HFFc6 (cell line): ENCODE measurements around the gene KLF6. TPM values are rescaled to one million over a fixed set of nuclear protein-coding genes. Genes with fewer than 3 reads are reported as not detected.

Experiments used
- DNase-seq: peaks from one replicate; pipeline ENCODE4 v3.0.0-alpha.2; 2018
- H3K27ac Mint-ChIP-seq: 2 replicates; pipeline ENCODE4 v1.8.0; 2020; ENCODE audit warnings: mild to moderate bottlenecking, mixed read lengths
- H3K27me3 Mint-ChIP-seq: 2 replicates; pipeline ENCODE4 v1.8.0; 2021; ENCODE audit warnings: mild to moderate bottlenecking, moderate library complexity, mixed read lengths; ENCODE audit not compliant: insufficient read depth
- H3K36me3 Mint-ChIP-seq: 2 replicates; pipeline ENCODE4 v1.8.0; 2021; ENCODE audit warnings: low read depth, mixed read lengths
- H3K4me1 Mint-ChIP-seq: 2 replicates; pipeline ENCODE4 v1.8.0; 2020; ENCODE audit warnings: low read depth, mixed read lengths
- H3K4me3 Mint-ChIP-seq: 2 replicates; pipeline ENCODE4 v1.8.0; 2020; ENCODE audit warnings: mild to moderate bottlenecking, moderate library complexity, mixed read lengths
- H3K9me3 Mint-ChIP-seq: 2 replicates; pipeline ENCODE4 v1.8.0; 2020; ENCODE audit warnings: mild to moderate bottlenecking, mixed read lengths
- CTCF ChIP-seq: fragments of 200-600 bp; sonication (generic); IDR thresholded peaks from 2 replicates; pipeline ENCODE4 v1.5.0; 2021; ENCODE audit warnings: antibody characterized with exemption, mild to moderate bottlenecking
- total RNA-seq, 6 experiments: library from RNA; stranded (reverse); fragmentation: NEBNext Ultra II Directional; extraction: Animal tissue kit (Norgen Biotek cat#: 25700); gene quantifications; 2 replicates in 1 of 6; 3 replicates in 5 of 6; pipeline ENCODE4 v1.2.3, GENCODE V29; 2021

The KLF6 gene
- total RNA-seq, 6 experiments from 2014 or later = 114 to 154 (median 142) TPM

- Mint-ChIP-seq H3K36me3 (no peaks in the 10 kb centered on the region), H3K27ac (peak overlapping the region; percentile 94), H3K27me3 (no peaks in the 10 kb centered on the region; the same call in 1 of the 2 replicates), H3K4me1 (peaks cover 61% of the 10 kb centered on the region), H3K9me3 (no peaks in the 10 kb centered on the region), H3K4me3 (no peak overlapping the region; the same call in 1 of the 2 replicates)
- peak; percentile 17 for DNase-seq
- no peak for TF ChIP-seq CTCF
Observed at GRCh38 chr10:3830946-3831345, 45.9 kb upstream of the KLF6 start.

- H3K27me3 Mint-ChIP-seq = no peaks in the 10 kb centered on the region; the same call in 1 of the 2 replicates
- DNase-seq = no peak
- H3K9me3 Mint-ChIP-seq = no peaks in the 10 kb centered on the region
- no peaks in the 10 kb centered on the region for H3K36me3 Mint-ChIP-seq
- peaks cover 75% of the 10 kb centered on the region for H3K4me1 Mint-ChIP-seq
- peak overlapping the region; percentile 84 for H3K4me3 Mint-ChIP-seq
- TF ChIP-seq CTCF = no peak
- peak overlapping the region; percentile 94 for H3K27ac Mint-ChIP-seq
Observed at GRCh38 chr10:3829156-3830050, 44.4 kb upstream of the KLF6 start.

- Mint-ChIP-seq H3K4me3 (peak overlapping the region; percentile 84), H3K4me1 (peaks cover 82% of the 10 kb centered on the region), H3K27ac (peak overlapping the region; percentile 94)
Observed at GRCh38 chr10:3828404-3829155, 43.6 kb upstream of the KLF6 start.

GRCh38 chr10:3827768-3828403, 42.9 kb upstream of the KLF6 start:
- no peak for TF ChIP-seq CTCF
- Mint-ChIP-seq H3K36me3 (no peaks in the 10 kb centered on the region), H3K27me3 (no peaks in the 10 kb centered on the region; the same call in 1 of the 2 replicates), H3K9me3 (no peaks in the 10 kb centered on the region), H3K4me3 (peak overlapping the region; percentile 84), H3K4me1 (peaks cover 82% of the 10 kb centered on the region), H3K27ac (peak overlapping the region; percentile 94)
- no peak for DNase-seq

More at GRCh38 chr10:3828404-3829155, 43.6 kb upstream of the KLF6 start:
- no peak for TF ChIP-seq CTCF
- no peaks in the 10 kb centered on the region for H3K36me3 Mint-ChIP-seq
- DNase-seq = peak; percentile 73
- H3K27me3 Mint-ChIP-seq = no peaks in the 10 kb centered on the region; the same call in 1 of the 2 replicates
- no peaks in the 10 kb centered on the region for H3K9me3 Mint-ChIP-seq

- Mint-ChIP-seq H3K27ac (peak overlapping the region; percentile 94), H3K4me1 (peaks cover 82% of the 10 kb centered on the region), H3K27me3 (no peaks in the 10 kb centered on the region; the same call in 1 of the 2 replicates), H3K9me3 (no peaks in the 10 kb centered on the region), H3K36me3 (no peaks in the 10 kb centered on the region), H3K4me3 (no peak overlapping the region; the same call in 1 of the 2 replicates)
- DNase-seq = no peak
- no peak for TF ChIP-seq CTCF
Observed at GRCh38 chr10:3827266-3827665, 42.3 kb upstream of the KLF6 start.
